ENCODE results near the gene KNDC1.

KNDC1 gene

GRCh38 chr10:133163889-133164815 is 4.1 kb downstream of the KNDC1 start:
- Histone ChIP-seq H3K27me3 (ENCODE audit: insufficient read depth, low read length) (peaks cover 44% of the 10 kb centered on the region), H3K4me1 (ENCODE audit: control insufficient read depth, insufficient read depth, low read length, unreplicated experiment) (no peaks in the 10 kb centered on the region), H2AFZ (ENCODE audit: low read length, unreplicated experiment) (no peak overlapping the region), H3K36me3 (ENCODE audit: insufficient read depth, low read length) (no peaks in the 10 kb centered on the region), H3K79me2 (ENCODE audit: control insufficient read depth, insufficient read depth, low read length, unreplicated experiment) (no peaks in the 10 kb centered on the region), H3K4me3 (ENCODE audit: low read depth, low read length) (no peak overlapping the region), H3K27ac (ENCODE audit: low read depth, low read length) (no peak overlapping the region)

- Histone ChIP-seq H3K36me3 (ENCODE audit: insufficient read depth, low read length) (no peaks in the 10 kb centered on the region), H3K79me2 (ENCODE audit: control insufficient read depth, insufficient read depth, low read length, unreplicated experiment) (no peaks in the 10 kb centered on the region), H3K27me3 (ENCODE audit: insufficient read depth, low read length) (peaks cover 39% of the 10 kb centered on the region), H3K4me3 (ENCODE audit: low read depth, low read length) (no peak overlapping the region), H2AFZ (ENCODE audit: low read length, unreplicated experiment) (no peak overlapping the region), H3K27ac (ENCODE audit: low read depth, low read length) (no peak overlapping the region), H3K4me1 (ENCODE audit: control insufficient read depth, insufficient read depth, low read length, unreplicated experiment) (no peaks in the 10 kb centered on the region)
Observed at GRCh38 chr10:133164816-133165555, 5.0 kb downstream of the KNDC1 start.

- no peaks in the 10 kb centered on the region for H3K36me3 ChIP-seq (ENCODE audit: insufficient read depth, low read length)
- peaks cover 34% of the 10 kb centered on the region for H3K27me3 ChIP-seq (ENCODE audit: insufficient read depth, low read length)
- H2AFZ ChIP-seq (ENCODE audit: low read length, unreplicated experiment), result no peak overlapping the region
- H3K79me2 ChIP-seq (ENCODE audit: control insufficient read depth, insufficient read depth, low read length, unreplicated experiment), result no peaks in the 10 kb centered on the region
- no peaks in the 10 kb centered on the region for H3K4me1 ChIP-seq (ENCODE audit: control insufficient read depth, insufficient read depth, low read length, unreplicated experiment)
- no peak overlapping the region for H3K4me3 ChIP-seq (ENCODE audit: low read depth, low read length)
- H3K27ac ChIP-seq (ENCODE audit: low read depth, low read length), result no peak overlapping the region
Observed at GRCh38 chr10:133165556-133166503, 5.8 kb downstream of the KNDC1 start.

GRCh38 chr10:133166504-133166827 is 6.4 kb downstream of the KNDC1 start:
- H3K36me3 ChIP-seq (ENCODE audit: insufficient read depth, low read length), result no peaks in the 10 kb centered on the region
- no peaks in the 10 kb centered on the region for H3K79me2 ChIP-seq (ENCODE audit: control insufficient read depth, insufficient read depth, low read length, unreplicated experiment)
- H3K4me3 ChIP-seq (ENCODE audit: low read depth, low read length), result no peak overlapping the region
- H3K27me3 ChIP-seq (ENCODE audit: insufficient read depth, low read length), result peaks cover 27% of the 10 kb centered on the region
- no peaks in the 10 kb centered on the region for H3K4me1 ChIP-seq (ENCODE audit: control insufficient read depth, insufficient read depth, low read length, unreplicated experiment)
- H2AFZ ChIP-seq (ENCODE audit: low read length, unreplicated experiment), result no peak overlapping the region
- H3K27ac ChIP-seq (ENCODE audit: low read depth, low read length), result no peak overlapping the region

- Histone ChIP-seq H3K4me1 (ENCODE audit: control insufficient read depth, insufficient read depth, low read length, unreplicated experiment) (no peaks in the 10 kb centered on the region), H3K79me2 (ENCODE audit: control insufficient read depth, insufficient read depth, low read length, unreplicated experiment) (no peaks in the 10 kb centered on the region), H2AFZ (ENCODE audit: low read length, unreplicated experiment) (no peak overlapping the region), H3K36me3 (ENCODE audit: insufficient read depth, low read length) (no peaks in the 10 kb centered on the region), H3K27me3 (ENCODE audit: insufficient read depth, low read length) (peaks cover 24% of the 10 kb centered on the region), H3K27ac (ENCODE audit: low read depth, low read length) (no peak overlapping the region), H3K4me3 (ENCODE audit: low read depth, low read length) (no peak overlapping the region)
Observed at GRCh38 chr10:133166828-133167692, 7.0 kb downstream of the KNDC1 start.

GRCh38 chr10:133167693-133168616 is 7.9 kb downstream of the KNDC1 start:
- no peaks in the 10 kb centered on the region for H3K36me3 ChIP-seq (ENCODE audit: insufficient read depth, low read length)
- H2AFZ ChIP-seq (ENCODE audit: low read length, unreplicated experiment), result no peak overlapping the region
- no peak overlapping the region for H3K27ac ChIP-seq (ENCODE audit: low read depth, low read length)
- H3K4me1 ChIP-seq (ENCODE audit: control insufficient read depth, insufficient read depth, low read length, unreplicated experiment), result no peaks in the 10 kb centered on the region
- H3K27me3 ChIP-seq (ENCODE audit: insufficient read depth, low read length), result peaks cover 15% of the 10 kb centered on the region
- H3K79me2 ChIP-seq (ENCODE audit: control insufficient read depth, insufficient read depth, low read length, unreplicated experiment), result no peaks in the 10 kb centered on the region
- no peak overlapping the region for H3K4me3 ChIP-seq (ENCODE audit: low read depth, low read length)

- H3K79me2 ChIP-seq (ENCODE audit: control insufficient read depth, insufficient read depth, low read length, unreplicated experiment), result no peaks in the 10 kb centered on the region
- no peak overlapping the region for H2AFZ ChIP-seq (ENCODE audit: low read length, unreplicated experiment)
- no peaks in the 10 kb centered on the region for H3K36me3 ChIP-seq (ENCODE audit: insufficient read depth, low read length)
- H3K4me3 ChIP-seq (ENCODE audit: low read depth, low read length), result no peak overlapping the region
- H3K27me3 ChIP-seq (ENCODE audit: insufficient read depth, low read length), result peaks cover 13% of the 10 kb centered on the region
- no peak overlapping the region for H3K27ac ChIP-seq (ENCODE audit: low read depth, low read length)
- H3K4me1 ChIP-seq (ENCODE audit: control insufficient read depth, insufficient read depth, low read length, unreplicated experiment), result no peaks in the 10 kb centered on the region
Observed at GRCh38 chr10:133168617-133169031, 8.6 kb downstream of the KNDC1 start.

GRCh38 chr10:133169173-133169947 is 9.3 kb downstream of the KNDC1 start:
- Histone ChIP-seq H3K4me3 (ENCODE audit: low read depth, low read length) (no peak overlapping the region), H3K27me3 (ENCODE audit: insufficient read depth, low read length) (peaks cover 13% of the 10 kb centered on the region), H3K27ac (ENCODE audit: low read depth, low read length) (no peak overlapping the region), H3K4me1 (ENCODE audit: control insufficient read depth, insufficient read depth, low read length, unreplicated experiment) (no peaks in the 10 kb centered on the region), H3K79me2 (ENCODE audit: control insufficient read depth, insufficient read depth, low read length, unreplicated experiment) (no peaks in the 10 kb centered on the region), H3K36me3 (ENCODE audit: insufficient read depth, low read length) (no peaks in the 10 kb centered on the region), H2AFZ (ENCODE audit: low read length, unreplicated experiment) (no peak overlapping the region)
